ENCODE measurements around the gene FAM168A. TPM values are rescaled to one million over a fixed set of nuclear protein-coding genes. Genes with fewer than 3 reads are reported as not detected.
A peak's percentile ranks its signal among the peaks of the same experiment; 100 is the strongest.

FAM168A gene
- total and polyA plus RNA-seq, 10 of the 15 experiments (the other 5 are each of a cell fraction or from before 2014, with no cell fraction given), result 1.7 to 20.0 (median 10.0) TPM

DNA sequence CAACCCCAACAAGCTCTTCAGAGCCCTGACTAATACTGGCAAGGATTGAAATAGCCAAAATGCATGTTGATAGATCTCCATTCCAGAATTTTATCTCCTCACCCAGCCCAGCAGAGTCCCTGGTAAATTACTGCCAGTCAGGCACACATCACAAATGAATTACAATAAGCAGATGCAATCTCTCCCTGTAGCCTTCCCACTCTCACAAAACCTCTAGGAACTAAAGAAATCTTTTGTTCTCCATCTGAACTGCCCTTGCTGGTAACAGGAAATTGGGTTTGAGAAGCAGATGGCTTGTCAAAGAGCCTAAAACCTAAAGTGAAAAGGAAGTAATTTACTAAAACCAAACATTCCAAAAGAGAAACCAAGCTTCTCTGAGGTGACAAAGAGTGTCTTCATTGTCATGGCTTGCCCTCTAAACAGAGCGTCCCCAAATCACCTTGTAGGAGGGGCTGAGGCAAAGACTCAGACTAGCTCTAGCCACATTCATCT lies 59.5 kb downstream of the FAM168A start:
- Histone ChIP-seq H2AFZ (ENCODE audit: control insufficient read depth, low read depth, low read length) (peak overlapping the region; percentile 56), H3K79me2 (ENCODE audit: control insufficient read depth, insufficient read depth, low read length) (peaks cover 5% of the 10 kb centered on the region), H4K20me1 (ENCODE audit: control insufficient read depth, insufficient read depth) (no peaks in the 10 kb centered on the region), H3K36me3 (ENCODE audit: control insufficient read depth in 2 of 2, insufficient read depth in 2 of 2, low read length in 1 of 2) (no peaks in the 10 kb centered on the region), H3K4me1 (ENCODE audit: control insufficient read depth, insufficient read depth, low read length) (peaks cover 13% of the 10 kb centered on the region), H3K4me3 (0 out of 2 replicates have a peak overlapping the region, but pooled peaks have one; percentile 0), H3K9ac (ENCODE audit: control insufficient read depth, insufficient read depth, low read length) (peak overlapping the region; percentile 52; the same call in 1 of the 2 replicates), H3K27ac (ENCODE audit: control insufficient read depth, insufficient read depth) (peak overlapping the region; percentile 76), H3K9me3 (replicated peaks; ENCODE audit: control insufficient read depth, insufficient read depth, low read length) (no peaks in the 10 kb centered on the region), H3K27me3 (replicated peaks in 1 of 2; ENCODE audit: control insufficient read depth in 2 of 2, insufficient read depth in 2 of 2, low read length in 1 of 2) (no peaks in the 10 kb centered on the region), H3K4me2 (ENCODE audit: control insufficient read depth, insufficient read depth) (peak overlapping the region; percentile 89)
- FAIRE-seq, result peak; percentile 64
- ChIA-PET POLR2A (interaction anchor here (0.6 to 3.3 kb wide), 4 partner anchors 9 to 36 kb away, joined by 5 to 15 read pairs (median 8); no protein-coding TSS in a partner anchor), RAD21 (ENCODE audit: unreplicated experiment) (interaction anchor here (0.8 to 3.1 kb wide), 7 partner anchors 10 to 489 kb away, joined by 3 to 21 read pairs (median 4); no protein-coding TSS in a partner anchor), CTCF (interaction anchor here (0.6 to 2.0 kb wide), 9 partner anchors 11 to 187 kb away, joined by 3 to 8 read pairs (median 4); no protein-coding TSS in a partner anchor), SMC1A (ENCODE audit: uncharacterized antibody, unreplicated experiment) (interaction anchor here (0.6 to 3.5 kb wide), 14 partner anchors 10 to 657 kb away, joined by 3 to 30 read pairs (median 5); no protein-coding TSS in a partner anchor)
- in situ Hi-C loops (cut with MboI), result no loop called here
- peak; percentile 53 for DNase-seq (ENCODE audit: low read depth, low spot score)
- intact Hi-C loops (cut with micrococcal nuclease; ENCODE audit: unreplicated experiment), result no loop called here
- no TSS peak for BruUV-seq (replicated peaks)
- WGBS (ENCODE audit: insufficient coverage, insufficient replicate concordance, low lambda C conversion rate, missing lambda C conversion rate), result 5% methylated on average over 1 of the region's 1 CpG
- peak; percentile 98 for ATAC-seq
- TF ChIP-seq, protein P1, sequence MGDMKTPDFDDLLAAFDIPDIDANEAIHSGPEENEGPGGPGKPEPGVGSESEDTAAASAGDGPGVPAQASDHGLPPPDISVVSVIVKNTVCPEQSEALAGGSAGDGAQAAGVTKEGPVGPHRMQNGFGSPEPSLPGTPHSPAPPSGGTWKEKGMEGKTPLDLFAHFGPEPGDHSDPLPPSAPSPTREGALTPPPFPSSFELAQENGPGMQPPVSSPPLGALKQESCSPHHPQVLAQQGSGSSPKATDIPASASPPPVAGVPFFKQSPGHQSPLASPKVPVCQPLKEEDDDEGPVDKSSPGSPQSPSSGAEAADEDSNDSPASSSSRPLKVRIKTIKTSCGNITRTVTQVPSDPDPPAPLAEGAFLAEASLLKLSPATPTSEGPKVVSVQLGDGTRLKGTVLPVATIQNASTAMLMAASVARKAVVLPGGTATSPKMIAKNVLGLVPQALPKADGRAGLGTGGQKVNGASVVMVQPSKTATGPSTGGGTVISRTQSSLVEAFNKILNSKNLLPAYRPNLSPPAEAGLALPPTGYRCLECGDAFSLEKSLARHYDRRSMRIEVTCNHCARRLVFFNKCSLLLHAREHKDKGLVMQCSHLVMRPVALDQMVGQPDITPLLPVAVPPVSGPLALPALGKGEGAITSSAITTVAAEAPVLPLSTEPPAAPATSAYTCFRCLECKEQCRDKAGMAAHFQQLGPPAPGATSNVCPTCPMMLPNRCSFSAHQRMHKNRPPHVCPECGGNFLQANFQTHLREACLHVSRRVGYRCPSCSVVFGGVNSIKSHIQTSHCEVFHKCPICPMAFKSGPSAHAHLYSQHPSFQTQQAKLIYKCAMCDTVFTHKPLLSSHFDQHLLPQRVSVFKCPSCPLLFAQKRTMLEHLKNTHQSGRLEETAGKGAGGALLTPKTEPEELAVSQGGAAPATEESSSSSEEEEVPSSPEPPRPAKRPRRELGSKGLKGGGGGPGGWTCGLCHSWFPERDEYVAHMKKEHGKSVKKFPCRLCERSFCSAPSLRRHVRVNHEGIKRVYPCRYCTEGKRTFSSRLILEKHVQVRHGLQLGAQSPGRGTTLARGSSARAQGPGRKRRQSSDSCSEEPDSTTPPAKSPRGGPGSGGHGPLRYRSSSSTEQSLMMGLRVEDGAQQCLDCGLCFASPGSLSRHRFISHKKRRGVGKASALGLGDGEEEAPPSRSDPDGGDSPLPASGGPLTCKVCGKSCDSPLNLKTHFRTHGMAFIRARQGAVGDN (IDR thresholded peaks at IDR 0.05), result 0 out of 2 replicates have a peak, but pooled peaks have one; percentile 13
- TF ChIP-seq, protein P2, sequence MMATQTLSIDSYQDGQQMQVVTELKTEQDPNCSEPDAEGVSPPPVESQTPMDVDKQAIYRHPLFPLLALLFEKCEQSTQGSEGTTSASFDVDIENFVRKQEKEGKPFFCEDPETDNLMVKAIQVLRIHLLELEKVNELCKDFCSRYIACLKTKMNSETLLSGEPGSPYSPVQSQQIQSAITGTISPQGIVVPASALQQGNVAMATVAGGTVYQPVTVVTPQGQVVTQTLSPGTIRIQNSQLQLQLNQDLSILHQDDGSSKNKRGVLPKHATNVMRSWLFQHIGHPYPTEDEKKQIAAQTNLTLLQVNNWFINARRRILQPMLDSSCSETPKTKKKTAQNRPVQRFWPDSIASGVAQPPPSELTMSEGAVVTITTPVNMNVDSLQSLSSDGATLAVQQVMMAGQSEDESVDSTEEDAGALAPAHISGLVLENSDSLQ (IDR thresholded peaks at IDR 0.05), result peak; percentile 43; the same call in 1 of the 2 replicates
- TF ChIP-seq CHD2 (IDR thresholded peaks at IDR 0.05; ENCODE audit: borderline replicate concordance, low read depth, low read length), result no peak
- no peak for TF ChIP-seq KAT2A (conservative IDR thresholded peaks at IDR 0.05; ENCODE audit: control insufficient read depth, low read depth, low read length)
- TF ChIP-seq, protein P3, sequence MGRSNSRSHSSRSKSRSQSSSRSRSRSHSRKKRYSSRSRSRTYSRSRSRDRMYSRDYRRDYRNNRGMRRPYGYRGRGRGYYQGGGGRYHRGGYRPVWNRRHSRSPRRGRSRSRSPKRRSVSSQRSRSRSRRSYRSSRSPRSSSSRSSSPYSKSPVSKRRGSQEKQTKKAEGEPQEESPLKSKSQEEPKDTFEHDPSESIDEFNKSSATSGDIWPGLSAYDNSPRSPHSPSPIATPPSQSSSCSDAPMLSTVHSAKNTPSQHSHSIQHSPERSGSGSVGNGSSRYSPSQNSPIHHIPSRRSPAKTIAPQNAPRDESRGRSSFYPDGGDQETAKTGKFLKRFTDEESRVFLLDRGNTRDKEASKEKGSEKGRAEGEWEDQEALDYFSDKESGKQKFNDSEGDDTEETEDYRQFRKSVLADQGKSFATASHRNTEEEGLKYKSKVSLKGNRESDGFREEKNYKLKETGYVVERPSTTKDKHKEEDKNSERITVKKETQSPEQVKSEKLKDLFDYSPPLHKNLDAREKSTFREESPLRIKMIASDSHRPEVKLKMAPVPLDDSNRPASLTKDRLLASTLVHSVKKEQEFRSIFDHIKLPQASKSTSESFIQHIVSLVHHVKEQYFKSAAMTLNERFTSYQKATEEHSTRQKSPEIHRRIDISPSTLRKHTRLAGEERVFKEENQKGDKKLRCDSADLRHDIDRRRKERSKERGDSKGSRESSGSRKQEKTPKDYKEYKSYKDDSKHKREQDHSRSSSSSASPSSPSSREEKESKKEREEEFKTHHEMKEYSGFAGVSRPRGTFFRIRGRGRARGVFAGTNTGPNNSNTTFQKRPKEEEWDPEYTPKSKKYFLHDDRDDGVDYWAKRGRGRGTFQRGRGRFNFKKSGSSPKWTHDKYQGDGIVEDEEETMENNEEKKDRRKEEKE (IDR thresholded peaks at IDR 0.05), result no peak
- TF ChIP-seq EP300 (IDR thresholded peaks at IDR 0.05; ENCODE audit: borderline replicate concordance in 1 of 2, control insufficient read depth in 1 of 2, low read depth in 2 of 2, low read length in 2 of 2), result no peak
- peak; percentile 46; the same call in 1 of the 2 replicates for TF ChIP-seq RUNX3 (IDR thresholded peaks at IDR 0.05; ENCODE audit: low read length)
- no peak for TF ChIP-seq KDM1A (IDR thresholded peaks at IDR 0.05; ENCODE audit: borderline replicate concordance)
- peak; percentile 46; the same call in 1 of the 2 replicates for TF ChIP-seq MTA2 (IDR thresholded peaks at IDR 0.05; ENCODE audit: low read depth)
- no peak for TF ChIP-seq ZNF24 (IDR thresholded peaks at IDR 0.05)
- no peak for TF ChIP-seq EZH2 (IDR thresholded peaks at IDR 0.05; ENCODE audit: borderline replicate concordance, control insufficient read depth, low read depth, low read length)
- TF ChIP-seq, protein P4, sequence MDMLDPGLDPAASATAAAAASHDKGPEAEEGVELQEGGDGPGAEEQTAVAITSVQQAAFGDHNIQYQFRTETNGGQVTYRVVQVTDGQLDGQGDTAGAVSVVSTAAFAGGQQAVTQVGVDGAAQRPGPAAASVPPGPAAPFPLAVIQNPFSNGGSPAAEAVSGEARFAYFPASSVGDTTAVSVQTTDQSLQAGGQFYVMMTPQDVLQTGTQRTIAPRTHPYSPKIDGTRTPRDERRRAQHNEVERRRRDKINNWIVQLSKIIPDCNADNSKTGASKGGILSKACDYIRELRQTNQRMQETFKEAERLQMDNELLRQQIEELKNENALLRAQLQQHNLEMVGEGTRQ (IDR thresholded peaks at IDR 0.05; ENCODE audit: borderline replicate concordance, low read depth, low read length), result no peak
